Activated CD4-positive, alpha-beta T cell treated with anti-CD3 and anti-CD28 coated beads for 48 hours (primary cell): Measurements from ENCODE around the gene DYNLRB2.

Experiments
- DNase-seq: peaks from one replicate; pipeline ENCODE4 v3.0.0-alpha.2; 2020

The DYNLRB2 gene

DNA sequence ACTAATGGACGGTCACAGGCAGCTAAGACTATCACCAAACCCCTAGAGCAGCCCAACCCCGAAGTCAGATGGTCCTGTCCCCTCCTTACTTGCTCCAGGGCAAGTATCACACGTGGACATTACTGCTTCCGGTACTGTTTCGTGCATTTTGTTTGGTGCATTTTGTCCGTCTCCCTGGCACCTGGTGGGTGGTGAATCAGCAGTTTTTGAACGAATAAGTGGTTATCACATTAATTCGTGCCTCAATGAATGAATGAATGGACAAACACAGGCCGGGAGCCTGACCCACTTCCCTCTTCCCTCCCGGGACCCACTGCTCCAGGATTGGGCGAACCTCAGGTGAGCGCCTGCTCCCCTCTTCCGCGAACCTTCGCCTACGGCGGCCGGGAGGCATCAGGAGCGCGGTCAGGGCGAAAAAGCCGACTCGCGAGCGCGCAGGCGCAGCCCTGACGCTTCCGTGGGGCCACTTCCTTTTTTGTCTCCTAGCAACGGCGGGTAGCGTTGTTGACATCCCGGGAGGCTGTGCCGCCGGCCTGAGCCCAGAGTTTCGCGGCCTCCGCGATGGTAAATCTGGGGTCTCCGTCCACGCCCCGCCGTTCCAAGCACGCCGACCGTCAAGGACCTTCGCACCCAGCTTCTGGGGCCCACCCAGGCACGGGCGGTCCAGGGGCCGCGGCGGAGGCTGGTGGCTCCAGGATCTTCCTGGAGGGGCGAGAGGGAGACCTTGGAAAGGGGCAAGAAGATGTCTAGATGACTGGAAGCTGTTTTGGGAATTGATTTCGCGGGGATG, at the start of gene DYNLRB2:
Gene DYNLRB2 (plus strand): TSS at position 478 of the 790 bp plus-strand sequence. CDS start 84 bp downstream, at position 562.
- DNase-seq = peak; percentile 94

DNA sequence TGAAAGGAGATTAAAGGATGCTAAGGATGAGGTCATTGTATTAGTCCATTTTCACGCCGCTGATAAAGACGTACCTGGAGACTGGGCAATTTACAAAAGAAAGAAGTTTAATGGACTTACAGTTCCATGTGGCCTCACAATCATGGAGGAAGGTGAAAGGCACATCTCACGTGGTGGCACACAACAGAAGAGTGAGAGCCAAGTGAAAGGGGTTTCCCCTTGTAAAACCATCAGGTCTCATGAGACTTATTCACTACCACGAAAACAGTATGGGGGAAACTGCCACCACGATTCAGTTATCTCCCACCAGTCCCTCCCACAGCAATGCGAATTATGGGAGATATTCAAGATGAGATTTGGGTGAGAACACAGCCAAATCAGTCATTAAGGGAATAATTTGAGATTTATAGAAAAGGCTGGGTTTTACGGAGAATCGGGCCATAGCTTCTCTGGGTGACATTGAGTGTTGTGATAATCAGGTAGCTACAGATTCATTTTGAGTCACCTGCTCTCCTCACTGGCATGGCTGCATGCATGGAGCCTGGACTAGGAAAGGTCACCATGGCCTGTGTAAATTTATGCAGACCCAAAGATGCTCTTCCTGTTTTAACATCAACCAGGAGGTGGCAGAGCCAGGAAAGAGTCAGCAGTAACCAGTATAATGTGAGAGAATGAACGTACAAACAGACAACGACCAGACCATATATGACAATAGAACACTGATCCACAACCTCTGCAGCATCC, 40.5 kb upstream of the DYNLRB2 start:
- DNase-seq = peak; percentile 8

DNA sequence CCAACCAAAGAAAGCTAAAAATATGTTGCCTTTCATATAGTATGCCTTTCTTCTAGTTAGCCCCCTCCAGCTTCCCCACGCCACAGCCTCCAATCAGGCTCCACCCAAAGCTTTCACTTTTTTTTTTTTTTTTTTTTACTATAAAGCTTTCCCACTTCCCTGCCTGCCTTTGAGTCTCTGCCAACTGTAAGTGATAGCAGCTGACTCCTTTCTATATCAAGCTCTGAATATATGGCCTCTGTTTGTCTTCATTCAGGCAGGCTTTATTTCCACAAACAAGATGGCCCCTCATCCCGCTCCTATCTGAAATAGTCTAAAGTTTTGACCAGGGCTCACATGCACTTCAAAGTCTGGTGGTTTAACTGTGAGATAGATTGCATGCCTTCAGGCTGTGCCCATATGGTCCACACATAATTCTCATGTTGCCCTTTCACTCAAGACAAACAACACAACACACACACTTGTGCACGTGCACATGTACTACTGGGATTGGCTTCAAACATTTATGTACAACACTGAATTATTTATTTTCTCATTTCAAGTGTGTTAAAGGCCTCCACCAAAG, 39.8 kb upstream of the DYNLRB2 start:
- DNase-seq = no peak

DNA sequence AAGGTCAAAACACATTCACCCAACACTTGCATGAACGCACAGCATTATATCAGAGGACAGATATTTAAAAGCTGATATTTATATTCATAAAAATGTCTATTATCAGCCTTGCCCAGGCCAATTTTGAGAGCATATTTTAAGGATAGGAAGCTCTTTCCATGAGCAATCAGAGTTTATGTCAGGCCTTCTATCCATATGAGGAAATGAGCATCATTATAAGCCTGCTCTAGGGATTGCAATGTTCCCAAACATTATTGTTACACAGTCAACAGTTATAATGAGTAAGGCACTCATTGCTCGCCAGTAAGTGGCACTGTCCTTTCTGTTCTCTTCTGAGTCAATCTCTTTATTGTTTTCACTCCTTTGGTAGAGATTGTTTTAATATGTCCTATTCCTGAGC, 37.7 kb upstream of the DYNLRB2 start:
- DNase-seq = no peak

DNA sequence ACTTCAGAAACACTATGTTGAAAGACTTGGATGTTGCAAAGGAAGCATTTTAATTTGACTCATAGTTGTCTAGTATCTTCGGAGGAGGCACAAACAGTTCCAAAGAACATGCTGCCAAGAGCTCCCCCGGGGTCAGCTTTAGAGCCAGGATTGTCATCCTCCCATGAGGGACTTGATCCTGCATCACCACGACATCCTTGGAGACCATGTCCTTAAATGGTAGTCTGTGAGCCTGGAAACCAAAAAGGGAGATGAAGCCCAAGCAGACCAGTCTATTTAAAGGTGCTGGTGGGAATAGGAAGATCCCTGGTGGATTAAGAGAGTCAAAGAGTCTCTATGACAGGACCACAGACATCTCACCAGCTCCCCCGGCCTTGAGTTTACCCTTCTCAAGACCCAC, 33.3 kb upstream of the DYNLRB2 start:
- DNase-seq = no peak

DNA sequence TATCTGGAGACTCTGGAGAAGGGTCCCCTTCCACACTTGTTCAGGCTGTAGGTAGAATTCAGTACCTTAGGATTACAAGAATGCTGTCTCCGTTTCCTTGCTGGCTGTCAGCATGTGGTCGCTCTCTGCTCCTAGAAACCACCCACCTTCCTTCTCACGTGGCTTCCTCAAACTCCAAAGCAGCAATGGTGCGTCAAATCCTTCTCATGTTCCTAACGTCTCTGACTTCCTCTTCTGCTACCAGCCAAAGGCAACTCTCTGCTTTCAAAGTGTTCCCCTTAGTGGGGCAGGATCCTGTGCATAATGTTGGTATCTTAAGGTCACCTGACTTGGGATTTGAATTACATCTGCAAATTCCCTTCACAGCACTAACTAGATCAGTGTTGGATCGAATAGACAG, 30.9 kb upstream of the DYNLRB2 start:
- DNase-seq = no peak

DNA sequence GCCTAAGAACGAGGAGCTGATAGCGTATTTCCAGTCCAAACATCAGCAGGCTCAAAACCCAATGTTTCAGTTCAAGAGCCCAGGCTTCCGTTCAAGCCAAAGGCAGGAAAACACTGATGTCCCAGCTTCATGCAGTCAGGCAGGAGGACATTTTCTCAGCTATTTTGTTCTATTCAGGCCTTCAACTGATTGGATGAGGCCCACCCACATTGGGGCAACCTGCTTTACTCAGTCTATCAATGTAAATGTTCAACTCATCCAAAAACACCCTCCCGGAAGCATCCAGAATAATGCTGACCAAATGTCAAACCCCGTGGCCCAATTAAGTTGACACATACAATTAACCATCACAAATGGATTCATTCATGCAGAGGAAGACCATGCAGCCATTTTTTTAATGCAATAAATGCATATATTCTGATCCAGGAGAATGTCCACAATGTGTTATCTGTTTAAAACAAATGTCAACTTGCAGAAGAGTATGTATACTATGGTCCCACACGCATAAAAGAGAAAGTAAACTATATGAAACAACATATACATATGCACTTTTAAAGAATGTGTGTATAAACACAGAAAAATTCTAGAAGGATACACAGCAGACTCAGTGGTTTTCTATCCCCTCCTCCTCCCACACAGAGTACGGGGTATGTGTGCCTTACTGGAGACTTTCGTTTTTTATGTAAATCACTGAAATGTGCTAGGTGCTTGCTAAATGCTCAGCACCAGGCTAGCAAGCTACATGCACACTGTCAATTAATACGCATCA, 28.8 kb upstream of the DYNLRB2 start:
- no peak for DNase-seq

DNA sequence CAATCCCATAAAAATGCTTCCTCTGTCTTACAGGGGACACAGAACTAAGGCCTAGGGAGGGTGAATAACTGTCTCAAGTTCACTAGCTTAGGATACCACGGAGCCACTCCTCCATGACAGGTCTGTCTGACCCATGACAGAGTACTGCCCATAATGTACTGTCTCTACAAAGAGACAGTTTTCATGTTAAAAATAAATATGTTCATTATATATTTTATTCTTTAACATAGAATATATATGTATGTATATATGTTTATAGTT, 28.3 kb upstream of the DYNLRB2 start:
- no peak for DNase-seq

DNA sequence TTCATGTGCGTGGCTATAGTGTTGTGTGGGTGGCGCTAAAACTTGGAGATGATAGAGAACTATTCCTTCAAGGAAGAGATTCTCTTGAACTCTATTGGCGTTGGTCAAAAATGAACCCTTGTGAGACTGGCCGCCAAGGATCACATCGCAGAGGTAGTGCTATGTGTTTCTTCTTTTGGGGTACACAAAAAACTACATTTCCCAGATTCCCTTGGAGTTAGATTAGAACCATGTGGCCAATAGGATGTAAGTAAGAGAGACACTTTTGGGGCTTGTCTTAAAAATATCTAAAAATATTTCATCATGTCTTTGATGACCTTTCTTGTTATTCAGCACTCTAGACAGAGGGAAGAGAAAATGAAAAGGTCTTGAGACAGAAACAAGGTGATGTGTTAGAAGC, 25.4 kb upstream of the DYNLRB2 start:
- no peak for DNase-seq

DNA sequence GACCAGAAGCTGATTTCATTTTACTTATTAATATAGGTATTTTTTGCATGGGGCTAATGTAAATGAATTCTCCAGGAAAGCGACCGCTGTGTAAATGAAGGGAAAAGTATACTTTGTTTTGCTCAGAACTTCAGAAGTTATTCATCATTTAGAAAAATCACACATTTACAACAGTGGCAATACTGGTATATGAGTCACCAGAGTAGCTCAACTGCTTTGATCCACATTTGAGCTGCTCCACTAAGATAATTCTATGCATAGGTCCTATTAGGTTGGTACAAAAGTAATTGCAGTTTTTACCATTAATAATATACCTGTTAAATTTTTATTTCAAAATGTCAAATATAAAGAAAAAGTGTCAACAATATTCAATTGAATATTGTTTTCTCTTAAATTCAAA, 22.9 kb upstream of the DYNLRB2 start:
- no peak for DNase-seq

DNA sequence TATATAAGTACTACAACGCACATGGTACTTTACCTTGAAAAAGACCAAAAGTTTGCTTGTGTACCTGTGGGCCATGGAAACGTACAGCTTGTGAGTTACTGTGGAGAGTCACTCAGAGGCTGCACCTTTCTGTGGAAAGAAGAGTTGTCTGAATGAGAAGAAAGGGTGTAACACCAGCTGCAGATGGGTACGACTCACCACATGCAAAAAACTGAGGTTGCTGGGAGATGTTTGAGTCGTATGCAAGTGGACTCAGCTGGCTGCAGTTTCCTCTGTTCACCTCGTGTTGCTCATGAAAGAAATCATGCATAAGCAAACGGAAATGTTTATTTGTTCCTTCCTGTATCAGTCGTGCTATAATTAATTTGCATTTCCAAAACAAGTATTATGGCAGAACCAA, 22.4 kb upstream of the DYNLRB2 start:
- DNase-seq = peak; percentile 38

DNA sequence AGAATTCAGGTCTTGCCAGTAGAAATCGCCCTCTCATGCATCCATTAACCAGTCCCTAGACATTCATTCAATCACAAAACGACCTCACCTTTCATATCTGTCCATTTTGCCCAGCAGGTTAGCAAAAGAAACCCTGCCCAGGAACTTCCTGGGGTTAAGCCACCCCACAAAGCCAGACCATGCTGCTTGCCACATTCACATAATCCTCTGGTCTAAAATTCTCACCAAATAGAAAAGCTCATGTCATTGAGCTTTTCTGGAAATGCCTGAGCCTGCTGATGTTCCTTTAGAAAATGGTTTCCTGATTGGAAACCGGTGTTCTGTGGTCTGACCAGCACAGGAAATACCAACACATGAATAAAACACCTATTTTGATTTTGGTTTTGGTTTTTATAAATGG, 21.6 kb upstream of the DYNLRB2 start:
- no peak for DNase-seq

DNA sequence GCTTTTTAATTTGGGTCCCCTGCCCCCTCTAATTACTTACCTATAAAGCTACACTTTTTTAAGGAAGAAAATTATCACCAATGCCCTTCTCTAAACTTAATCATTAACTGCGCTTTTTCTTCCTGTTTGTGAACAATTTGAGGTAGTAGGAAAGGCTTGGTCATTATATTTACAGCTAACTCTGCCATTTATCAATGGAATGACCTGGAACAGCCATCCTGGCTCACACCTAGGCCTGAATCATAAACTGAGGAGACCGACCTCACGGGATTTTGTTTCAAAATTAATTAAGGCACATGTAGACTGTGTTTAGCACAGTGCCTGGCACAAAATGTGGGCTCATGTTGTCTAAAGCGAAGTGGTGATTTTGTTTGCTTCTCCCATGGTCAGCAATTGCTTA, 15.4 kb upstream of the DYNLRB2 start:
- no peak for DNase-seq

DNA sequence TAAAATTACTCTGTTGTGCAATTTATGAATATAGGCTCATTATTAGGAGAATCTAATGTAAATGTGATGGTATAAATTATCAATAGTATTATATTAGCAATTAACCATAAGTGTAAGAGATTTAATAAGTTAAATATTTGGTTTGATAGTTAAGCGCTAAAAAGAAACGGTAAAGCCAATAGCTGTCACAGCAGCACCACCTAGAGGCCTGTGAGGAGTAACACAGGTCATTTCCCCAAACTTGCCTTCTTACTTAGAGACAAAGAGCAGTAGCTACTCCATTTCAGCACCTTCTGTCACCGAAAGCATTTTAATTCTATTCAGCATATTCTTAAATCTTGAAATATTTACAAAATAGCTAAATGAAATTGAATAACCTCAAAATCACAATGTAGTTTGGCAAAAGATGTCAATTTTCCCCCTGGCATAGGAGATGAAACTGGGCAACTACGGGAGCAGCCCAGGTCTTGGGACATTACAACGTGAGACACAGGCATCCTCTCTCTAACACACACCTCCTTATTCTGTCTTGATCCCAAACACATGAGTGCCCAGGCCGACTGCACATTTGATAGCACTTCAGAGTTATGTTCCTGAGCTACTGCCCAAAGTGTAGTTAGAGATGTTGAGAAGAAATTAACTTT, 14.3 kb upstream of the DYNLRB2 start:
- peak; percentile 65 for DNase-seq

DNA sequence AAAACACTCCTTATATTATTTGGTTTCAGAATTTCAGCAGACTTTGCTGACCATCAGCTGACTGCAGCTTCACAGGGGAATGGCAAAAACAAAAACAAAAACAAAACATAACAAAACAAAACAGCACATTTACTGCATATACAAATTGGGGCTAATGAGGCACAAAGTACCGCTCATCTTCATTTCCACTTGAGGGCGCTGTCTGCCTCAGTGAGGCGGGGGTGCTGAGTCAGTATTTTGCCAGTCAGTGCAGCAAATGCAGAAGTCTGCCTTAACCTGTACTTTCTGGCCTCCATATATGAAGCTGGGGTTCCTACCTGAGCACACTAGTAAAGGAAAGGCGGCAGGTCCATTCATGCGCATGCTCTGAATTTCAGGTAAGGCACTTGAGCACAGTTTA, 13.5 kb upstream of the DYNLRB2 start:
- peak; percentile 74 for DNase-seq

DNA sequence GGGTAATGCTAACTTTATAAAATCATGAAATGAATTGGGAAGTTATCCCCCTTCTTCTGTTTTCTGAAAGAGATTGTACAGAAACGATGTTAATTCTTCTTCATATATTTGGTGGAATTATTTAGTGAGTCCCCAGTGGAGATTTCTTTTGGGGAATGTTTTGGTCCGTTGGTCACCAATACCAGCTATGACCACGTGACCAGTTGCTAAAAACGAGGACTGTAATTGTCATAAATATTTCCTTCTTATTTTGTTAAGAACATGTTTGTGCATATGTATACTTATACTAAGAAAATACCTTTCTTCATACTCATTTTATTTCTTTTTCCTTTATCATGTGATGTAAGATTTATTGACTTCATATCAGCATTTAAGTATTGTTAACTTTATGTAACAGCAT, 10.3 kb upstream of the DYNLRB2 start:
- no peak for DNase-seq

DNA sequence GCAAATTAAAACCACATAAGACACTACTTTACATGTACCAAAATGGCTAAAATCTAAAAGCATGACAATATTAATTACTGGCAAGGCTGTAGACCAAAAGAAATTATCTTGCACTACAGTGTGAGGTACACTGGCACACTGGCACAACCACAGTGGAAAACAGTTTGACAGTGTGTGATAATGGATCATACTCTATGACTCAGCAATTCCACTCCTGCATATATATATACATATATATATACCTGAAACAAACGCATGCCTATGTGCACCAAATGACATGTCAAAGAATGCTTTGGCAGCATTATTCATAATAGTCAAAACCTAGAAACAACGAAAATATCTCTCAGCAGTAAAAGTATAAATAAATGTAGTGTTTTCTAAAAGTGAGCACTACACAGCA, 4.6 kb upstream of the DYNLRB2 start:
- DNase-seq = peak; percentile 8

DNA sequence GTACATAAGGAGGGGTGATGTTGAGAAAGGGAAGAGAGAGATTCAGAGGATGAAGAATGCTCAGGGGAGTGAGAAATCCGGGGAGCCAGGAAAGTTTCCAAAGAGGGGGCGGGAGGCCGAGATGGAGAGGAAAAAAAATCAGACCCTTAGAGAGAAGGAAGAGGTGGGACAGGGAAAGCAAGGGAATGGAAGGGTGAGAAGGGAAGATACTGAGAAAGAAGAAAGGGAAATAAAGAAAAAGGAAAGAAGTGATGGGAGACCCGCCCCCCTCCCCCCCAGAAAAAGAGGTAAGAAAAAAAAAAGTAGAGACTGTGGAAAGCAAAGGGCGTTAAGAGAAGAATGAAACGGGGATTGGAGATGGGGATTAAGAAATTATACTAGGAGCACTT, 507 bp downstream of the DYNLRB2 start:
- DNase-seq = no peak

DNA sequence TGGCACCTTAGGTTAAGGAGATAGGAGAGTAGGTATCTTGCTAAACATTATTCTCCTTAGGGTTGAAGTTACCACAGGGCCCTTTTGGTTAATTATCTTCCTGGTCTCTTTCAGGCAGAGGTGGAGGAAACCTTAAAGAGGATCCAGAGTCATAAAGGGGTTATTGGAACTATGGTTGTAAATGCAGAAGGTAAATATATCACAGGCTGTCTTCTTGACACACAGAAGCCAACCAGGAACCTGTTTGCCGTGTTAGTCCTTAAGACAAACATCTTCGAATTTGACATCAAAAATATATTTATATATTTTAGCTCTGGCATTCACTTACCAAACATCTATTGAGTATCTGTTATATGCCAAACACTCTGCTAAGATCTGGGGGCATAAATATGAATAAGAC, 2.4 kb downstream of the DYNLRB2 start:
- no peak for DNase-seq

DNA sequence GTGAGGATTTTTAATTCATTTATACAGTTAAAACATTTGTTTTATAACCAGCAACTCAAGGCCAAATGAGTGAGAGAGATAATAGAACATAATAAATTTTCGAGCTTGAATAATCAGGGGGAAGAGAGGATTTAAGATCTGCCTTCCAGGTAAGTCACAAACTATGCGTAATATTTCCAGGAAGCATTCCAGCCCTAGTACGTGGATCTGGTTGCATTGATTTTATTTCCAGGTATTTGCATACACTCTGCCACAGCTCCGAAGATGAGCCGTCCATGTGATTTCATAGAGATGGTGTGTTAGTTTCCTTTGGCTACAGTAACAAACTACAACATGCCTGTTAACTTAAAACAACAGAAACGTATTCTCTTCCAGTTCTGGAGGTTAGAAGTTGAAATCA, 3.5 kb downstream of the DYNLRB2 start:
- no peak for DNase-seq

DNA sequence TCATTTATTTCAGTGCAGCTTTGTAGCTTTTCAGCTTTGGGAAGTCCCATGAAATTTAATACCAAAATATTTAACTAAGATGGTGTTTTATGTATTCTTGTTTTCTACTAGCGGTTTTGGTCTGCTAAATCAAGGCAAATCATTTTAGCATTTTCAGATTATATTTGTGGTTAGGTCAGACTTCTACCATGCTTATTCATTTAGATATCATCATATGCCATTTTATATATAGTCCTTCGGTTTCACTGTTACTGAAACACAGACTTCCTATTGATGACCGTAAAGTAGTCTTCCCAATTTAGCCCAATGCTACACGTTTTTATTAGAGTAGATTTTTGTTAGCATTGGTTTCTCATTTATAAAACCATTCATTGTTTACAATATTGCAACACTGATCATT, 5.5 kb downstream of the DYNLRB2 start:
- no peak for DNase-seq

DNA sequence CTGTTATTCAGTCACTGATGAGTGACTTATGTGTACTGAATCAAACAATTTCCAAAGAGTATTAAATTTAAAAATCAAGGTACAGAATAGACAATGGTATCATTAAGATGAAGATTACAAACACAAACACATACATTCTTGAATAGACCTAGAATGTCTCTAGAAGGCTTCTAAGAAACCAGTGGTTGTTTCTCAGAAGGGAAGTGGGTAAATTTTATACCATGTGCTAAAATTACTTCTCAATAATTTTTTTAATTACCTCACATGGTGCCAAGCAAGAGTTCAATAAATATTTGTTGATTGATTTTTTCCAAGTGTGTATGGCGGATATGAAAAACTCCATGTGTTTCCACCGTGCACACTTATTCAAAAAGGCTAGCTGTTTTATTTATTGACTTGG, 6.4 kb downstream of the DYNLRB2 start:
- no peak for DNase-seq

DNA sequence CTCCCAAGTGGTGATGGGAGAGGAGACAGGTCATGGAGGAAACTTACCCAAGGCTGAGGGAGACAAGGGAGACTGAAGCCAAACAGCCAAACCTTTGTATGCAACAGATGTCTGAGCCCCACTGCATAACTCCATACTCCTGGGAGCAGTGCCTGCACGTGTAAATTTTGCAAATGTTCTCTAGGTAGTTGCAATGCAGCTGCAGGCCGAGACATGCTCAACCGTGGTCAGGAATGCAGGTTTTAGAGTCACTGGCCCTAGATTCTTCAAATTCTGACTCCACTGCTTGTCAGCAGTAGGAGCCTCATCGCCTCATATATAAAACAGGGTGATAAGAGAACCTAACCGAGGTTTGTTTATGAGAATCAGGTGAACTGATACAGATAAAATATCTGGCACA, 11.5 kb downstream of the DYNLRB2 start:
- no peak for DNase-seq
